K562 (cell line): ENCODE data around the gene KCNC3. TPM values are rescaled to one million over a fixed set of nuclear protein-coding genes. Genes with fewer than 3 reads are reported as not detected.

Experiments
- BDP1 ChIP-seq: IDR thresholded peaks from 3 replicates; pipeline ENCODE4 v1.6.1; 2011; ENCODE audit not compliant: insufficient read length, insufficient read depth
- C11orf30 ChIP-seq: fragments of 450-650 bp; IDR thresholded peaks from 2 replicates; pipeline ENCODE4 v1.6.1; 2016; ENCODE audit warnings: low read depth, mild to moderate bottlenecking
- CBFA2T3 ChIP-seq: fragments of 450-650 bp; IDR thresholded peaks from 2 replicates; pipeline ENCODE4 v1.6.1; 2017
- CBFB ChIP-seq: sonication (generic); formaldehyde crosslinking; IDR thresholded peaks from 2 replicates; pipeline ENCODE4 v1.4.0; 2020; ENCODE audit warnings: mild to moderate bottlenecking, missing genetic modification reagents
- CREBBP ChIP-seq: IDR thresholded peaks from one replicate; pipeline ENCODE4 v1.6.1; 2012; ENCODE audit warnings: low read depth, mild to moderate bottlenecking, control low read depth, inconsistent platforms, low read length
- DDX20 ChIP-seq: fragments of 450-650 bp; IDR thresholded peaks from 2 replicates; pipeline ENCODE4 v1.6.1; 2016; ENCODE audit warnings: missing genetic modification characterization, low read depth, mild to moderate bottlenecking, missing compliant biosample characterization, moderate library complexity
- DMBX1 ChIP-seq: fragments of 250-450 bp; sonication (Bioruptor Pico); IDR thresholded peaks from 2 replicates; pipeline ENCODE4 v1.8.0; 2022; ENCODE audit warnings: inconsistent platforms, mild to moderate bottlenecking, moderate library complexity, borderline replicate concordance
- EHMT2 ChIP-seq: fragments of 450-650 bp; IDR thresholded peaks from 2 replicates; pipeline ENCODE4 v1.6.1; 2018; ENCODE audit warnings: antibody characterized with exemption
- ELF2 ChIP-seq: fragments of 250-450 bp; sonication (Bioruptor Pico); IDR thresholded peaks from 2 replicates; pipeline ENCODE4 v1.5.0; 2021; ENCODE audit warnings: mild to moderate bottlenecking
- ESRRB ChIP-seq: fragments of 250-450 bp; sonication (Bioruptor Pico); IDR thresholded peaks from 2 replicates; pipeline ENCODE4 v1.5.0; 2020; ENCODE audit warnings: mild to moderate bottlenecking, moderate library complexity, borderline replicate concordance
- FOXK1 ChIP-seq: sonication (generic); formaldehyde crosslinking; IDR thresholded peaks from 2 replicates; pipeline ENCODE4 v1.8.0; 2022; ENCODE audit warnings: missing genetic modification reagents, mild to moderate bottlenecking, borderline replicate concordance
- FUS ChIP-seq: fragments of 200-400 bp; formaldehyde crosslinking; optimal IDR thresholded peaks from 2 replicates; pipeline ENCODE3; 2017; ENCODE audit warnings: low read depth, low read length
- GABPB1 ChIP-seq: sonication (generic); formaldehyde crosslinking; IDR thresholded peaks from 2 replicates; pipeline ENCODE4 v1.8.0; 2022; ENCODE audit warnings: mild to moderate bottlenecking, missing genetic modification reagents
- GTF2F1 ChIP-seq: IDR thresholded peaks from 2 replicates; pipeline ENCODE4 v1.6.1; 2011; ENCODE audit warnings: low read depth, low read length, improper control_type of control experiment
- ILK ChIP-seq: fragments of 450-650 bp; IDR thresholded peaks from 2 replicates; pipeline ENCODE4 v1.6.1; 2016; ENCODE audit warnings: missing genetic modification characterization, low read depth, mild to moderate bottlenecking, missing compliant biosample characterization, moderate library complexity, borderline replicate concordance
- NFRKB ChIP-seq: fragments of 450-650 bp; IDR thresholded peaks from 2 replicates; pipeline ENCODE4 v1.6.1; 2016; ENCODE audit warnings: low read depth
- NONO ChIP-seq, 2 experiments: fragments of 200-400 bp in 1 of 2; fragments of 450-650 bp in 1 of 2; formaldehyde crosslinking in 1 of 2; IDR thresholded peaks; 2 replicates each; pipeline ENCODE4 v1.6.1; 2017; ENCODE audit warnings: low read depth in 2 of 2, mild to moderate bottlenecking in 2 of 2, moderate library complexity in 2 of 2, low read length in 1 of 2
- NR4A1 ChIP-seq, 2 experiments: fragments of 250-450 bp in 1 of 2; fragments of 450-650 bp in 1 of 2; sonication (Bioruptor Pico) in 1 of 2; IDR thresholded peaks; 2 replicates each; pipeline versions ENCODE4 v1.4.0 to v1.6.1; 2016 to 2020; ENCODE audit warnings: mild to moderate bottlenecking in 2 of 2, missing compliant biosample characterization in 1 of 2, missing genetic modification characterization in 1 of 2, moderate library complexity in 1 of 2
- RCOR1 ChIP-seq, 2 experiments: IDR thresholded peaks; 2 replicates each; pipeline ENCODE4 v1.6.1; 2012; ENCODE audit warnings: low read depth in 2 of 2, low read length in 2 of 2, borderline replicate concordance in 1 of 2, improper control_type of control experiment in 1 of 2
- SREBF2 ChIP-seq: sonication (generic); formaldehyde crosslinking; IDR thresholded peaks from 2 replicates; pipeline ENCODE4 v1.4.0; 2020; ENCODE audit warnings: mild to moderate bottlenecking, missing genetic modification reagents
- TCF7L2 ChIP-seq: fragments of 150-350 bp; IDR thresholded peaks from 2 replicates; pipeline ENCODE4 v1.6.1; 2016; ENCODE audit warnings: low read depth, mild to moderate bottlenecking, low read length, moderate library complexity
- USF1 ChIP-seq: sonication (generic); formaldehyde crosslinking; IDR thresholded peaks from 2 replicates; pipeline ENCODE4 v1.9.0; 2022; ENCODE audit warnings: mild to moderate bottlenecking, missing genetic modification reagents
- ZBTB26 ChIP-seq: fragments of 450-650 bp; formaldehyde crosslinking; IDR thresholded peaks from 2 replicates; pipeline ENCODE4 v1.4.0; 2022; ENCODE audit warnings: missing genetic modification characterization
- ZC3H11A ChIP-seq: IDR thresholded peaks from 2 replicates; pipeline ENCODE4 v1.6.1; 2012; ENCODE audit warnings: low read depth, low read length, improper control_type of control experiment
- ZNF232 ChIP-seq: sonication (generic); formaldehyde crosslinking; IDR thresholded peaks from 2 replicates; pipeline ENCODE4 v1.8.0; 2022; ENCODE audit warnings: mild to moderate bottlenecking, missing genetic modification reagents
- ZNF408 ChIP-seq: fragments of 250-450 bp; sonication (Bioruptor Pico); IDR thresholded peaks from 2 replicates; pipeline ENCODE4 v1.4.0; 2020; ENCODE audit warnings: low read depth, mild to moderate bottlenecking, moderate library complexity
- ZNF507 ChIP-seq: conservative IDR thresholded peaks from 2 replicates; pipeline ENCODE4 v1.6.1; 2017; ENCODE audit warnings: missing genetic modification characterization, missing compliant biosample characterization
- ZNF512 ChIP-seq: IDR thresholded peaks from 2 replicates; pipeline ENCODE4 v1.6.1; 2016; ENCODE audit warnings: missing genetic modification characterization, missing compliant biosample characterization
- polyA plus RNA-seq, 8 experiments: library from polyadenylated mRNA; depleted of rRNA in 4 of 8; stranded (reverse) in 5 of 8; unstranded in 3 of 8; fragments of >200 nt; fragmentation: Nextera tagmentation in 2 of 8; fragmentation: Illumina TruSeq in 1 of 8; extraction: Ambion mirVana in 2 of 8; extraction: Trizol in 1 of 8; gene quantifications; 2 replicates each; pipeline versions ENCODE4 v1.2.1 to v1.2.3, GENCODE V29; 2011 to 2014; ENCODE audit warnings: inconsistent platforms in 1 of 8, missing spikeins in 1 of 8
- total RNA-seq, 7 experiments: library from RNA; depleted of rRNA in 6 of 7; stranded (reverse); fragments of >200 nt in 6 of 7; fragmentation: Illumina TruSeq in 2 of 7; extraction: Trizol in 2 of 7; gene quantifications; 2 replicates each; pipeline versions ENCODE4 v1.2.1 to v1.2.3, GENCODE V29; 2011 to 2021; ENCODE audit warnings: low replicate concordance in 1 of 7

KCNC3 gene
- total and polyA plus RNA-seq, 9 of the 15 experiments (the other 6 are each of a cell fraction or from before 2014, with no cell fraction given) = 0.03 to 26.2 (median 2.0) TPM

- no peak for TF ChIP-seq ZBTB26 (CRISPR knock-in tag)
- no peak for TF ChIP-seq NFRKB
- peak; percentile 60; the same call in 1 of the 2 replicates for TF ChIP-seq USF1 (CRISPR knock-in tag)
- no peak for TF ChIP-seq ZNF507
- TF ChIP-seq C11orf30 = no peak
- TF ChIP-seq ZC3H11A = no peak
- no peak for TF ChIP-seq ELF2 (CRISPR knock-in tag)
- no peak for TF ChIP-seq BDP1
- TF ChIP-seq FUS = no peak
- TF ChIP-seq GTF2F1 = no peak
- no peak for TF ChIP-seq SREBF2 (CRISPR knock-in tag)
- no peak for TF ChIP-seq FOXK1 (CRISPR knock-in tag)
- no peak for TF ChIP-seq DDX20 (tag)
- no peak for TF ChIP-seq ESRRB (CRISPR knock-in tag)
- no peak for TF ChIP-seq TCF7L2
- no peak; the same call in 1 of the 2 replicates for TF ChIP-seq CBFB (CRISPR knock-in tag)
- TF ChIP-seq CREBBP = no peak
- no peak; the same call in 1 of the 2 replicates for TF ChIP-seq ZNF232 (CRISPR knock-in tag)
- TF ChIP-seq DMBX1 (CRISPR knock-in tag) = no peak
- 0 out of 4 replicates have a peak, but pooled peaks of 1 of the 2 experiments have one; percentile 38 for TF ChIP-seq RCOR1 (IDR thresholded peaks at IDR 0.05; ENCODE audit: borderline replicate concordance in 1 of 2, low read depth in 2 of 2, low read length in 2 of 2)
- no peak for TF ChIP-seq NR4A1 (CRISPR knock-in tag; IDR thresholded peaks at IDR 0.05)
- TF ChIP-seq NR4A1 (tag; IDR thresholded peaks at IDR 0.05) = no peak
- TF ChIP-seq EHMT2 = no peak
- no peak for TF ChIP-seq NONO (IDR thresholded peaks at IDR 0.05; ENCODE audit: low read depth in 2 of 2, low read length in 1 of 2)
- no peak for TF ChIP-seq ZNF408 (CRISPR knock-in tag)
- no peak for TF ChIP-seq GABPB1 (CRISPR knock-in tag)
- TF ChIP-seq ILK (tag) = no peak
- TF ChIP-seq CBFA2T3 = peak; percentile 10; the same call in 1 of the 2 replicates
- TF ChIP-seq ZNF512 (tag) = no peak
Measured at GRCh38 chr19:50333235-50333736, 4.1 kb upstream of the KCNC3 start (continued).
